ENCODE measurements around the gene GPANK1. TPM values are rescaled to one million over a fixed set of nuclear protein-coding genes. Genes with fewer than 3 reads are reported as not detected.
A peak's percentile ranks its signal among the peaks of the same experiment; 100 is the strongest.

The GPANK1 gene
- total and polyA plus RNA-seq, 2 of the 13 experiments (the other 11 are each of a cell fraction or from before 2014, with no cell fraction given), result 15.4 to 22.8 TPM

GRCh38 chr6:31632279-31632946, 32.4 kb downstream of the GPANK1 start (continued):
- TF ChIP-seq ZBTB4 (CRISPR knock-in tag; IDR thresholded peaks at IDR 0.05; ENCODE audit: borderline replicate concordance) (peak; percentile 35; the same call in 1 of the 2 replicates), HNRNPH1 (optimal IDR thresholded peaks at IDR 0.05; ENCODE audit: low read depth, low read length) (no peak), ZBTB26 (CRISPR knock-in tag; IDR thresholded peaks at IDR 0.05; ENCODE audit: borderline replicate concordance) (no peak), MTF1 (CRISPR knock-in tag; IDR thresholded peaks at IDR 0.05) (no peak), USF2 (IDR thresholded peaks at IDR 0.05; ENCODE audit: low read depth, low read length) (no peak), USF2 (CRISPR knock-in tag; IDR thresholded peaks at IDR 0.05; ENCODE audit: borderline replicate concordance) (no peak), ZNF484 (CRISPR knock-in tag; IDR thresholded peaks at IDR 0.05; ENCODE audit: borderline replicate concordance, low read depth) (no peak), WIZ (CRISPR knock-in tag; IDR thresholded peaks at IDR 0.05) (0 out of 2 replicates have a peak, but pooled peaks have one; percentile 51), ZNF615 (CRISPR knock-in tag; IDR thresholded peaks at IDR 0.05; ENCODE audit: borderline replicate concordance) (no peak), ZSCAN5A (CRISPR knock-in tag; IDR thresholded peaks at IDR 0.05; ENCODE audit: borderline replicate concordance) (no peak), ZNF292 (CRISPR knock-in tag; IDR thresholded peaks at IDR 0.05; ENCODE audit: borderline replicate concordance, low read depth) (no peak), TEAD3 (CRISPR knock-in tag; optimal IDR thresholded peaks at IDR 0.05; ENCODE audit: borderline replicate concordance) (peak; percentile 13), KLF9 (CRISPR knock-in tag; IDR thresholded peaks at IDR 0.05; ENCODE audit: low read depth) (no peak), SRSF4 (IDR thresholded peaks at IDR 0.05; ENCODE audit: low read depth, low read length, poor library complexity, severe bottlenecking) (no peak), ZNF580 (CRISPR knock-in tag; IDR thresholded peaks at IDR 0.05; ENCODE audit: borderline replicate concordance, low read depth) (no peak), NFE2 (CRISPR knock-in tag; IDR thresholded peaks at IDR 0.05) (no peak), NFYB (CRISPR knock-in tag; IDR thresholded peaks at IDR 0.05) (no peak)

All from HepG2 (cell line).